ENCODE measurements around the gene AKAP5.

DNA sequence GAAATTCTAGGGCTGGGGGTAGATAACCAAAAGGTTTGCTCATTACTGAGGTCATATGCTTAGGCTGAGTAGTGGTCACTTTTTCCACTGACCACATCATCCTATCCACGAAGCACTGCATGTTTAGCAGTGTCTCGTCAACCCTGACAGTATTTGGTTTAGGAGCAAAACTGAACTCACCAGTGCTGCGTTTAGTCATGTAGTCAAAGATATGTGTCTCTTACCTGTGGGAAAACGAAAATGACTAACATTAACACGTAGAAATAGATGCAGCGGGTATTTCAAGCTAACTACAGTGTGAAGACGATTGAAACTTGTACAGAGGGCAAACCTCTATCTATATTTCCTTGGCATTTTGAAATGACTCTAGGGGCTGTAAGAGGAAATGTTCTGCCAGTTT, 42.5 kb upstream of the AKAP5 start:
- TF ChIP-seq, protein P1, sequence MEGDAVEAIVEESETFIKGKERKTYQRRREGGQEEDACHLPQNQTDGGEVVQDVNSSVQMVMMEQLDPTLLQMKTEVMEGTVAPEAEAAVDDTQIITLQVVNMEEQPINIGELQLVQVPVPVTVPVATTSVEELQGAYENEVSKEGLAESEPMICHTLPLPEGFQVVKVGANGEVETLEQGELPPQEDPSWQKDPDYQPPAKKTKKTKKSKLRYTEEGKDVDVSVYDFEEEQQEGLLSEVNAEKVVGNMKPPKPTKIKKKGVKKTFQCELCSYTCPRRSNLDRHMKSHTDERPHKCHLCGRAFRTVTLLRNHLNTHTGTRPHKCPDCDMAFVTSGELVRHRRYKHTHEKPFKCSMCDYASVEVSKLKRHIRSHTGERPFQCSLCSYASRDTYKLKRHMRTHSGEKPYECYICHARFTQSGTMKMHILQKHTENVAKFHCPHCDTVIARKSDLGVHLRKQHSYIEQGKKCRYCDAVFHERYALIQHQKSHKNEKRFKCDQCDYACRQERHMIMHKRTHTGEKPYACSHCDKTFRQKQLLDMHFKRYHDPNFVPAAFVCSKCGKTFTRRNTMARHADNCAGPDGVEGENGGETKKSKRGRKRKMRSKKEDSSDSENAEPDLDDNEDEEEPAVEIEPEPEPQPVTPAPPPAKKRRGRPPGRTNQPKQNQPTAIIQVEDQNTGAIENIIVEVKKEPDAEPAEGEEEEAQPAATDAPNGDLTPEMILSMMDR (IDR thresholded peaks at IDR 0.05; ENCODE audit: low read length) = no peak
- no peak for TF ChIP-seq EZH2 (IDR thresholded peaks at IDR 0.05; ENCODE audit: borderline replicate concordance, low read length)

Measured in OCI-LY1 (cell line).